Sigmoid colon (tissue), 4 donors: Measurements from ENCODE around the gene DCLK2.

Experiments used
- EP300 ChIP-seq, 4 donors: sonication (generic); formaldehyde crosslinking; IDR thresholded peaks; one replicate each; pipeline ENCODE4 v1.6.1; 2017; ENCODE audit warnings: antibody characterized with exemption in 4 of 4
- POLR2A ChIP-seq, 2 donors: fragments of 450-650 bp; IDR thresholded peaks; one replicate each; pipeline ENCODE4 v1.6.1; 2016; ENCODE audit warnings: antibody characterized with exemption in 2 of 2, mild to moderate bottlenecking in 2 of 2, moderate library complexity in 2 of 2
- TF ChIP-seq, protein P1 (sequence below), 4 experiments: fragments of 450-650 bp in 3 of 4; fragments of 200-600 bp in 1 of 4; IDR thresholded peaks; one replicate each; pipeline ENCODE4 v1.5.1; 2016 to 2019; ENCODE audit warnings: antibody characterized with exemption in 4 of 4, mild to moderate bottlenecking in 3 of 4, moderate library complexity in 2 of 4

DNA sequence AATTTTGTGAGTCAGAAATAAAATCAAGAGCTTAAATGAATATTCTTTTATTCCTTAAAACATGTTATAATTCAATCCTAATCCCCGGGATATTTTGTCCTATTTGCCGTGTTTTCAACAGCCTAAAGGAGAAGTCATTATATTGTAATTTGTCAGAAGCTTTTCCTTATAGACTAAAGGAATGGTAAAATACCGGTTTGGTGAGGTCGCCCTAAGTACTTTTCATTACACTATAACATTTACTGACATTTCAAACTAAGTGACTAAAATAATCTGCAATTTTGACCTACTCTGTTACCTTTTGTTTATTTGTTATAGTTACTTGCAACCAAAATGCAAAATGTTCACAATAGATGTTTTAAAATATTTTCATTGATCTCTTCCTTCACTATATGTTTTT, 8.8 kb downstream of the DCLK2 start:
- TF ChIP-seq, protein P1, sequence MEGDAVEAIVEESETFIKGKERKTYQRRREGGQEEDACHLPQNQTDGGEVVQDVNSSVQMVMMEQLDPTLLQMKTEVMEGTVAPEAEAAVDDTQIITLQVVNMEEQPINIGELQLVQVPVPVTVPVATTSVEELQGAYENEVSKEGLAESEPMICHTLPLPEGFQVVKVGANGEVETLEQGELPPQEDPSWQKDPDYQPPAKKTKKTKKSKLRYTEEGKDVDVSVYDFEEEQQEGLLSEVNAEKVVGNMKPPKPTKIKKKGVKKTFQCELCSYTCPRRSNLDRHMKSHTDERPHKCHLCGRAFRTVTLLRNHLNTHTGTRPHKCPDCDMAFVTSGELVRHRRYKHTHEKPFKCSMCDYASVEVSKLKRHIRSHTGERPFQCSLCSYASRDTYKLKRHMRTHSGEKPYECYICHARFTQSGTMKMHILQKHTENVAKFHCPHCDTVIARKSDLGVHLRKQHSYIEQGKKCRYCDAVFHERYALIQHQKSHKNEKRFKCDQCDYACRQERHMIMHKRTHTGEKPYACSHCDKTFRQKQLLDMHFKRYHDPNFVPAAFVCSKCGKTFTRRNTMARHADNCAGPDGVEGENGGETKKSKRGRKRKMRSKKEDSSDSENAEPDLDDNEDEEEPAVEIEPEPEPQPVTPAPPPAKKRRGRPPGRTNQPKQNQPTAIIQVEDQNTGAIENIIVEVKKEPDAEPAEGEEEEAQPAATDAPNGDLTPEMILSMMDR (IDR thresholded peaks at IDR 0.05), result no peak
- TF ChIP-seq EP300 (IDR thresholded peaks at IDR 0.05), result no peak
- TF ChIP-seq POLR2A (IDR thresholded peaks at IDR 0.05), result no peak
